B cell (primary cell): Measurements from ENCODE around the gene NF2. TPM values are rescaled to one million over a fixed set of nuclear protein-coding genes. Genes with fewer than 3 reads are reported as not detected.

Source experiments
- ATAC-seq: fragments of 200-7000 bp; cut with Tn5 transposase; one replicate; pipeline ENCODE4 v1.10.0; 2021; ENCODE audit warnings: low read depth, mild to moderate bottlenecking, moderate number of reproducible peaks, moderate library complexity
- CTCF ChIA-PET: fragments of 350-600 bp; sonication (Branson Sonifier 250); formaldehyde crosslinking; loops from one replicate; lab custom pipeline; 2021; ENCODE audit warnings: antibody characterized with exemption, inconsistent platforms; lab: Charles Lee
- POLR2A ChIA-PET: fragments of 350-600 bp; sonication (Branson Sonifier 250); formaldehyde crosslinking; loops from one replicate; lab custom pipeline; 2021; ENCODE audit warnings: antibody characterized with exemption; lab: Charles Lee
- DNase-seq: peaks from one replicate; pipeline ENCODE4 v3.0.0; 2013
- H2AFZ ChIP-seq: 2 replicates; pipeline ENCODE4 v1.6.1; 2012; ENCODE audit warnings: mild to moderate bottlenecking, low read depth, low read length; ENCODE audit not compliant: insufficient read depth, poor library complexity, severe bottlenecking
- H3K27ac ChIP-seq, 2 donors: 1 replicate in 1 of 2; 2 replicates in 1 of 2; pipeline ENCODE4 v1.5.1; 2012 to 2013; ENCODE audit warnings: low read length in 2 of 2, mild to moderate bottlenecking in 2 of 2, moderate library complexity in 1 of 2
- H3K27me3 ChIP-seq, 4 experiments: fragments of 200-600 bp in 1 of 4; sonication (generic) in 1 of 4; replicated peaks in 1 of 4; 1 replicate in 2 of 4; 2 replicates in 2 of 4; pipeline versions ENCODE4 v1.6.1 to v1.7.0; 2013 to 2016; ENCODE audit warnings: low read length in 3 of 4, mild to moderate bottlenecking in 2 of 4, mixed read lengths in 1 of 4, moderate library complexity in 1 of 4; ENCODE audit not compliant: insufficient read depth in 4 of 4, control insufficient read depth in 3 of 4; ENCODE audit errors: control extremely low read depth in 1 of 4
- H3K36me3 ChIP-seq, 2 experiments: replicated peaks in 1 of 2; 1 replicate in 1 of 2; 2 replicates in 1 of 2; pipeline versions ENCODE4 v1.6.1 to v1.7.1; 2013; ENCODE audit warnings: low read length in 1 of 2; ENCODE audit not compliant: insufficient read depth in 2 of 2, control insufficient read depth in 1 of 2; ENCODE audit errors: control extremely low read depth in 1 of 2, extremely low read depth in 1 of 2
- H3K4me1 ChIP-seq, 2 donors: fragments of 200-600 bp in 1 of 2; sonication (generic) in 1 of 2; 1 replicate in 1 of 2; 2 replicates in 1 of 2; pipeline versions ENCODE4 v1.5.1 to v1.6.1; 2013 to 2017; ENCODE audit warnings: low read length in 2 of 2; ENCODE audit not compliant: control insufficient read depth in 2 of 2, insufficient read depth in 2 of 2
- H3K4me2 ChIP-seq: replicated peaks from 2 replicates; pipeline ENCODE3; 2012; ENCODE audit warnings: mild to moderate bottlenecking, low read depth, low read length; ENCODE audit not compliant: poor library complexity, severe bottlenecking
- H3K4me3 ChIP-seq, 5 experiments: fragments of 200-600 bp in 1 of 5; sonication (generic) in 1 of 5; 1 replicate in 3 of 5; 2 replicates in 2 of 5; pipeline versions ENCODE4 v1.5.1 to v1.7.0; 2011 to 2016; ENCODE audit warnings: low read length in 4 of 5, mild to moderate bottlenecking in 4 of 5, low read depth in 2 of 5, control low read depth in 1 of 5, moderate library complexity in 1 of 5; ENCODE audit not compliant: insufficient read depth in 1 of 5; ENCODE audit errors: control extremely low read depth in 1 of 5, extremely low read depth in 1 of 5
- H3K79me2 ChIP-seq: fragments of 200-600 bp; sonication (generic); one replicate; pipeline ENCODE4 v1.6.0; 2016; ENCODE audit warnings: low read length; ENCODE audit not compliant: control insufficient read depth, insufficient read depth
- H3K9ac ChIP-seq: fragments of 200-600 bp; sonication (generic); 2 replicates; pipeline ENCODE4 v1.6.1; 2017; ENCODE audit warnings: mild to moderate bottlenecking, low read length, moderate library complexity
- H3K9me3 ChIP-seq, 3 donors: one replicate each; pipeline versions ENCODE4 v1.6.1 to v1.7.1; 2013; ENCODE audit warnings: low read length in 2 of 3; ENCODE audit not compliant: control insufficient read depth in 2 of 3, insufficient read depth in 1 of 3; ENCODE audit errors: control extremely low read depth in 1 of 3
- H4K20me1 ChIP-seq: 2 replicates; pipeline ENCODE4 v1.6.0; 2012; ENCODE audit warnings: mild to moderate bottlenecking, low read length; ENCODE audit not compliant: insufficient read depth, control insufficient read depth, poor library complexity, severe bottlenecking
- H3K27ac Mint-ChIP-seq: one replicate; pipeline ENCODE4 v1.8.0; 2021; ENCODE audit warnings: mixed read lengths
- H3K27me3 Mint-ChIP-seq: one replicate; pipeline ENCODE4 v1.8.0; 2021; ENCODE audit warnings: mixed read lengths
- H3K4me1 Mint-ChIP-seq: one replicate; pipeline ENCODE4 v1.8.0; 2021; ENCODE audit warnings: mixed read lengths
- H3K4me3 Mint-ChIP-seq: one replicate; pipeline ENCODE4 v1.8.0; 2021; ENCODE audit warnings: mixed read lengths
- H3K9me3 Mint-ChIP-seq: one replicate; pipeline ENCODE4 v1.8.0; 2022; ENCODE audit warnings: mixed read lengths; ENCODE audit not compliant: insufficient read depth
- CTCF ChIP-seq: fragments of 200-600 bp; IDR thresholded peaks from one replicate; pipeline ENCODE4 v1.8.0; 2022; ENCODE audit warnings: antibody characterized with exemption, mild to moderate bottlenecking
- EZH2 ChIP-seq: IDR thresholded peaks from 2 replicates; pipeline ENCODE4 v1.6.1; 2012; ENCODE audit warnings: borderline replicate concordance, low read depth, mild to moderate bottlenecking, moderate library complexity, low read length; ENCODE audit not compliant: insufficient read depth, poor library complexity, severe bottlenecking
- WGBS: methylation state at CpG from one replicate; pipeline ENCODE4 v1.1.5; 2013; ENCODE audit warnings: missing lambda C conversion rate; ENCODE audit not compliant: insufficient coverage; 5-methylcytosine and 5-hydroxymethylcytosine counted together
- intact Hi-C: fragments of 100-400 bp; cut with micrococcal nuclease; formaldehyde crosslinking; loops from one replicate; pipeline ENCODE4 v1.10.0; 2022
- polyA plus RNA-seq: library from polyadenylated mRNA; depleted of rRNA; stranded (reverse); fragments of >200 nt; gene quantifications from 2 replicates; pipeline ENCODE4 v1.2.3, GENCODE V29; 2012
- total RNA-seq, 2 donors: library from RNA; stranded (reverse); fragments of 120-200 nt in 1 of 2; gene quantifications; 1 replicate in 1 of 2; 2 replicates in 1 of 2; pipeline versions ENCODE4 v1.2.3 to v1.2.4, GENCODE V29; 2013 to 2022

Gene NF2
- total and polyA plus RNA-seq, 2 donors (not counting 1 experiment from before 2014, with no cell fraction given) = 9.4 to 26.6 TPM

- no peaks in the 10 kb centered on the region for H3K27me3 Mint-ChIP-seq
- peaks cover 21% of the 10 kb centered on the region for H3K4me1 Mint-ChIP-seq
- intact Hi-C loops = no loop called here
- ATAC-seq (no peak), DNase-seq (no peak)
- Histone ChIP-seq H3K4me3 (no peak overlapping the region), H3K9me3 (no peaks in the 10 kb centered on the region), H3K27me3 (no peaks in the 10 kb centered on the region), H3K27ac (no peak overlapping the region), H3K9ac (no peak overlapping the region), H3K36me3 (no peaks in the 10 kb centered on the region), H3K4me2 (no peak overlapping the region), H2AFZ (no peak overlapping the region), H3K4me1 (peaks cover 0 to 3% of the 10 kb centered on the region in 2 donors), H3K79me2 (peaks cover 78% of the 10 kb centered on the region), H4K20me1 (peaks cover 62% of the 10 kb centered on the region)
- no peak overlapping the region for H3K4me3 Mint-ChIP-seq
- no peak overlapping the region for H3K27ac Mint-ChIP-seq
- POLR2A ChIA-PET = no interaction called here
- 91% methylated on average over 1 of the region's 1 CpG for WGBS
- H3K9me3 Mint-ChIP-seq = no peaks in the 10 kb centered on the region
- CTCF ChIA-PET = no interaction called here
- TF ChIP-seq CTCF (no peak), EZH2 (no peak)
These were observed 28.3 kb downstream of the NF2 start for GRCh38 chr22:29631725-29632124.

DNA sequence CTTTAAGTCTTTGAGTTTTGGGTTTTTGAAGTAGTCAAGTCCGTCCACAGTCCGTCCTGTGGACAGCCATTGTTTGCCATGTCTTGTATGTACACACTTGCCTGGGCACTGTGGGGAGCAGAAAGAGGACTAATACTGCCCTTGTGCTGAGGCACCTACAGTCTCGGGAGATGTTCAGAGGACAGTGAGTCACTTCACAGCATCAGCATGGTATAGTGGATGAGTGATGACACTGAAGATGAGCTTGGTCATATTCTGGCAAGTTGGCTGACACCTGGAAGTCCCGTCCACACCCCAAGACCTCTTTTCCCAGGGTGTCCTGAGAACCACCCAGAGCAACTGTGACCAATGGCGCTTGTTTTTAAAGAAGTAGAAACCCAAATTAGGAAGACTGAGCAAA, 29.2 kb downstream of the NF2 start:
- 98% methylated on average over 3 of the region's 5 CpGs for WGBS
- no peak for DNase-seq
- Histone ChIP-seq H3K4me1 (peaks cover 0 to 3% of the 10 kb centered on the region in 2 donors), H3K36me3 (peaks cover 0 to 9% of the 10 kb centered on the region in 2 experiments), H3K9ac (no peak overlapping the region), H2AFZ (no peak overlapping the region), H3K27ac (no peak overlapping the region), H3K4me3 (no peak overlapping the region), H3K4me2 (no peak overlapping the region), H4K20me1 (peaks cover 56% of the 10 kb centered on the region), H3K9me3 (no peaks in the 10 kb centered on the region), H3K79me2 (peaks cover 73% of the 10 kb centered on the region), H3K27me3 (no peaks in the 10 kb centered on the region)
- H3K9me3 Mint-ChIP-seq = no peaks in the 10 kb centered on the region
- ATAC-seq = no peak
- POLR2A ChIA-PET = no interaction called here
- H3K27ac Mint-ChIP-seq = no peak overlapping the region
- H3K27me3 Mint-ChIP-seq = no peaks in the 10 kb centered on the region
- no peak overlapping the region for H3K4me3 Mint-ChIP-seq
- intact Hi-C loops = no loop called here
- CTCF ChIA-PET = no interaction called here
- H3K4me1 Mint-ChIP-seq = peaks cover 18% of the 10 kb centered on the region
- no peak for TF ChIP-seq CTCF
- TF ChIP-seq EZH2 = no peak
